ENCODE data around the gene DEDD.
"Not testable (repeated sequence)": the region's sequence is repeated elsewhere in the genome, so short reads cannot be mapped to it uniquely, and the experiment has no call there.

DEDD gene

DNA sequence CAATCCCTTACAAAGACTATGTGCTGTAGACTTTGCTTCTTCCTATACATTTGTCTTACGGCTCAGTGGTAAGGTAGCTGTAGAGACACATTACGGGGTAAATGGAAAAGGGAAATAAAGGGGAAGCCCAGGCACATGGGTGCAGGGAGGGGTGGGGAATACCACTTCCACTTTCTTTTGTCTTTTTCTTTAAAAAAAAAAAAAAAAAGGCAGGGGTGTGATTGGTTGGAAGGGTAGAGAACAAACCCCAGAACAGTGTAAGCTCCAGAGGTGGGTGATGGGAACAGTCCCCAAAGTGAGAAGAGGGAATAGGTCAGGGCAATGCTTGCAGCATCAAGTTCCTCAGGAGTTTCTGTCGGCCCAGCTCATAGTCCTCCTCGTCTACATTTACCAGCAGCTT, 10.6 kb downstream of the DEDD start:
- no peak for DNase-seq

DNA sequence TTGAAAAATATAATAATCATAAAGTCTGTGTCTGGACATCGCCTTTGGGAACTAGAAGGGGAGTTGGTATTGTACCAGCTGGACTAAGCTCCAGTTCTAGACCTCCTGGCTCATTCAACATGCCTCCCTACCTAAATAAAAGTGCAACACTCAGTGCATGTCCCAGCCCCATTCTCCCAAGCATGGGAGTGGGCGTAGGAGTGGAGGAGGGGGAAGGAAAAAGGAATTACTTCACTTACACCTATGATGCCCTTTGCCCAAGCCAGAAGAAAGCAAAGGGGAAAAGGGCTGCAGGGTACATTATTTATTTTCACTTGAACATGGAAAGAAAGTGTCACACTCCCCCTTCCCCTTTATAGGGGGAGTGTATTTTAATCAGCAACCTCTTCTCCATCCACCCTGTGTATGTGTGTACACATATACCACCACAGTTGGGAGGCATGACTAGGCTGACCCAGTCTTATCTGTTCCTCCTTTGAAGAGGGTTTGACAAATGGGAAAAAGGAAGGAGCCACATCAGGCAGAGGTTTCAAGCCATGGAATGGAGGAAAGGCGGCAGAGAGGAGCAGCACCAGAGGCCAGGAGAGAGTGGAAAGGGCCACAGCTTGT, 11.3 kb downstream of the DEDD start:
- DNase-seq: no peak

DNA sequence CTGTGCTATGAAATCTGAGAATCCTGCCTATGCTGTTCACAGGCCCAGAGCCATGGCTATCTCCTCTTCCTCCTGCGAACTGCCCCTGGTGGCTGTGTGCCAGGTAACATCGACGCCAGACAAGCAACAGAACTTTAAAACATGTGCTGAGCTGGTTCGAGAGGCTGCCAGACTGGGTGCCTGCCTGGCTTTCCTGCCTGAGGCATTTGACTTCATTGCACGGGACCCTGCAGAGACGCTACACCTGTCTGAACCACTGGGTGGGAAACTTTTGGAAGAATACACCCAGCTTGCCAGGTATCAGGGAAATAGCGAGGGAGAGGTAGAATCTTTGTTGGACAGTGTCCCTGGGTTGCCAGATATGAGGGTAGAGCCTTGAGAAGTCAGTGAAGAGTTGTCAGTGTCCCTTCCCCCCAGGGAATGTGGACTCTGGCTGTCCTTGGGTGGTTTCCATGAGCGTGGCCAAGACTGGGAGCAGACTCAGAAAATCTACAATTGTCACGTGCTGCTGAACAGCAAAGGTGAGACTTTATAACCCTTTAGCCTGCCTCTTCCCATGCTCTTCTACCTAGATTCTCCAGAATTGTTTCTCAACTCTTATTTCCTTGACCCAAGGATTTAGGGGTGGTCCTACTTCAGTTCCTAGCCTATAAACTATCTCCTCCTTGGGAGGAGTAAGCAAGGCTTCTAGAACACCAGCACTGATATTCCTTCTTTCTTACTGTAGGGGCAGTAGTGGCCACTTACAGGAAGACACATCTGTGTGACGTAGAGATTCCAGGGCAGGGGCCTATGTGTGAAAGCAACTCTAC, 13.2 kb downstream of the DEDD start:
- no peak for DNase-seq

DNA sequence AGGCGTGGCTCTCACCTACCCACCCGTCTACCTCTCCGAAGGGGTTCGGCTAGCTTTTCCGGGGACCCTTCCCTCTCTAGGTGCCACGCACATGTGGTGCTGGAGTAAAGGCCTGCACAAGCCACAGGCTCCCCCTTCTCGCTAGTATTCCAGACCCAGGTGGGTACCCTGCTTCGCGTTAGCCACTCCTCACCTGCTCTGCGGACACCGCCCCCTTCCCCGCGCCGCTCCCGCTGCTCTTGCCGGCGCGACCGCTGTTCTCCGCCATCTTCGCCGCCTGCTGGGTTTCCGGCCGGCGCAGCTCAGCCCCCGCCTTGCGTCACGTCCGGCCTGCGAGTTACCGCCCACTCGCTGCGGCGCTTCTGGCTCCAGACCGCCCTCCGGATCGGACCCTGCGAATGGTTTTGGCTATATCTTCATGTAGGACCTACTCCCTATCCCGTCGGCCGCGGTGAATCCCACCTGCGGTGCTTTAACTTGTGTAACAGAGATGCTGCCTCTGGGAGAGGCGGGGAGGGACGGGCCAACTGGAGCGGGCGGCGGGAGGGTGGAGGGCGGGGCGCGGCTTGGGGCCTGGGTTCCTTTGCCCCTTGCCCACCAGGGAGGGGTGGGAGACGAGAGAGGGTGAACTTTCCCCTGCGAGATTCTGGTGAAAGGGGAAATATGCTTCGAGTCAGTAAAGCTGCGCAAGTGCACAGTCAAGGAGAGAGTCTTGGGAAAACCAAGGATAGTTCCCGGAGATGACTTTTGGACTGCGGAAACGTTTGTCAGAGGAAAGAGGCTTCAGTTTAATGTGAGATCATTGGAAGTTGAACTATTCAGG, 14.5 kb downstream of the DEDD start, which contains the start of the genes NIT1 and PFDN2:
Gene NIT1 (plus strand): TSS at position 347 of the 823 bp plus-strand sequence. CDS start 72 bp downstream, at position 419.
Gene PFDN2 (minus strand): TSS at position 279 of the 823 bp plus-strand sequence. CDS start 11 bp downstream, at position 268.
- peak; percentile 78 for DNase-seq

DNA sequence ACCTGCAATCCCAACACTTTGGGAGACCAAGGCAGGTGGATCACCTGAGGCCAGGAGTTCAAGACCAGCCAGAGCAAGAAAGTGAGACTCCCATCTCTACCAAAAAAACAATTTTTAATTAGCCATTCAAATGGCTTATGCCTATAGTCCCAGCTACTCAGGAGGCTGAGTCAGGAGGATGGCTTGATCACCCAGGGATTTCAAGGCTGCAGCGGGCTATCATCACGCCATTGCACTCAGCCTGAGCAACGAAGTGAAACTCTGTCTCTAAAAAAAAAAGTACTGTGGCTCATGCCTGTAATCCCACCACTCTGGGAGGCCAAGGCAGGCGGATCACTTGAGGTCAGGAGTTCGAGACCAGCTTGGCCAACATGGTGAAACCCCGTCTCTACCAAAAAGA, 16.5 kb downstream of the DEDD start:
- DNase-seq: not testable (repeated sequence)

DNA sequence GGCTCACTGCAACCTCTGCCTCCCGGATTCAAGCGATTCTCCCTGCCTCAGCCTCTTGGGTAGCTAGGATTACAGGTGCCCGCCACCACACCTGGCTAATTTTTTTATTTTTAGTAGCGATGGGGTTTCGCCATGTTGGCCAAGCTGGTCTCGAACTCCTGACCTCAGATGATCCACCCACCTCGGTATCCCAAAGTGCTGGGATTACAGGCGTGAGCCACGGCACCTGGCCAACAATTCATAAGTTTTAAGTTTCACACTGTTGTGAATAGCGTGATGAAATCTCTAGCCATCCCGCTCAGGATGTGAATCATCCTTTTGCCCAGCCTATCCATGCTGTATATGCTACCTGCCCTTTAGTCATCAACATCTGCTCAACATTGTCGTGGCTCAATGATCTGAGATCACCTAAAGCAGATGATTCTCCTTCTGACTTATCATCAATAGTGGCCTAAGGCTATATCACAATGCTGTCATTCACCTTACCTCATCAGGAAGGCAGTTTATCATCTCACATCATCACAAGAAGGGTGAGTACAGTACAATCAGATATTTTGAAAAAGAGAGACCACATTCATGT, 17.2 kb downstream of the DEDD start:
- DNase-seq: no peak

DNA sequence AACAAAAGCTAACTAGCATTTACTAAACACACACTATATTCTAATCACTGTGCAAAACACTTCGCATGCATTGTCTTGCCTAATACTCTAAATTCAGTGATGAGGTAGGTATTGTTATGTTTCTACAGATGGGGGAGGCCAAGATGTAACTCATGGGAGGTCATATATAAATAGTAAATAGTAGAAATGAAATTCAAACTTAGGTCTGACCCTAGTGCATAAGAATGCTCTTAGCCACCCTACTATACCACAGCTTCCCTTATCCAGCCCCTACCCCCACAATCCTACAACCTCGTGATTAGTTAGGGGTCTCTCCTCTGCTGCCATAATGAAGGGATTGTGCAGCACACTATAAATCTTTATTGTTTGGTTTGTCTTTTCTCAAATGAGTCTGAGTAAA, 17.9 kb downstream of the DEDD start:
- DNase-seq: no peak

DNA sequence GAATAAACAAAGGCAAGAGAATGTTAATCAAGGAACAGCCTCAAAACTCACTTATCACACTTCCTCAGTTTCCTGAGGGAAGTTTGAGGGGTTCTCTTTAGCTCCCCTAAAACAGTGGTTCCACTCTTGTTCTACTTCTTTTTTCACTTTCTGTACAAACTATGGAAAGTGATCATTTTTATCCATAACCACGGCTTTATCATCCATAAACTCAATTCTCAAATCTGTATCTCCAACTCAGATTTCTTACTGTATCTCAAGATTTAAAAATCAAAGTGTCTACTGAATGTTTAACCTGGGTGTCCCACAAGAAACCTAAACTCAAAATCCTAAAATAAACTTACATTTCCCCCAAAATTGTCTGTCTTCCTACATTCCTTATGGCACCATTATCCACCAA, 18.6 kb downstream of the DEDD start:
- DNase-seq: no peak

DNA sequence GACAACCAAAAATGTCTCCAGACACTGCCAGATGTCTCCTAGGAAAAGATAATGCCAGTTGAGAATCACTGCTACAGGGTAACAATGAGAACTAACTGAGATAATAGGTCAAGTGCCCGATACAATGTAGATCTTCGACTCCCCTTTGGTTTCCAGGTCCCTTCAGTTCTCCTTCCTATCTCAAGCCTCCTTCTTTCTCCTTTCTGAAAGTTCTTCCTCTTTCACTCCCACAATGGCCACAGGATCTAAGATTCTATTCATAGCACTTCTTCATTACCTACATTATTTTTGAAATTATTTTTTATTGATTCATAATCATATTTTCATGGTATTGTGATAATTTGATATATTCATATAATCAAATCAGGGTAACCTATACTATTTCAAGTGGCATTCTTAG, 20.9 kb downstream of the DEDD start:
- DNase-seq: no peak

DNA sequence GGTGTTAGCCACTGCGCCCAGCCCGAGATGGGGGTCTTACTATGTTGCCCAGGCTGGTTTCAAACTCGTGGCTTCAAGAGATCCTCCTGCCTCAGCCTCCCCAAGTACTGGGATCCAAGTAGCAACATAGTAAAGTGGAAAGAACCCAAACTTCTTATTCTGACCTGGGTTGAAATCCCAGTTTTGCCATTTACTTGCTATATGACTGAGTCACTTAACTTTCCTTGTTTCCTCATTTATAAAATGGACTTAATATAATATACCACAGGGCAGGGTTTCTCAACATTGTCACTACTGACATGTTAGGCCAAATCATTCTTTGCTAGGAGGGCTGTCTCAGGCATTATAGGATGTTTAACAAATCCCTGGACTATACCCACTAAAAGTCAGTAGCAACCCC, 21.4 kb downstream of the DEDD start:
- DNase-seq: no peak

DNA sequence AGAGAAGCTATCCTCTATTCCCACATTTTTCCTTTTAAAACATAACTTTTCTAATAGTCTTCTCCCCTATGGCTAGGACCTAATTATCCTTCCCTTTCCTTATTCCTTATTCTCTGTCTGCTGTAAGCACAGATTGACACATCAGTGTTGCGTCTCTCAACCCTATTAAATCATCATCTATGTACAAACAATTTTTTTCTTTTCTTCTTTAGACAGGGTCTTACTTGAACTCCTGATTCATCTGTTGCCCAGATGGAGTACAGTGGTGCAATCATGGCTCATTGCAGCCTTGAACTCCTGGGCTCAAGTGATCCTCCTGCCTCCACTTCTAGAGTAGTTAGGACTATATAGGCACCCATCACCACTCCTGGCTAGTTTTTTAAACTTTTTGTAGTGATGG, 26.0 kb downstream of the DEDD start:
- DNase-seq: no peak

DNA sequence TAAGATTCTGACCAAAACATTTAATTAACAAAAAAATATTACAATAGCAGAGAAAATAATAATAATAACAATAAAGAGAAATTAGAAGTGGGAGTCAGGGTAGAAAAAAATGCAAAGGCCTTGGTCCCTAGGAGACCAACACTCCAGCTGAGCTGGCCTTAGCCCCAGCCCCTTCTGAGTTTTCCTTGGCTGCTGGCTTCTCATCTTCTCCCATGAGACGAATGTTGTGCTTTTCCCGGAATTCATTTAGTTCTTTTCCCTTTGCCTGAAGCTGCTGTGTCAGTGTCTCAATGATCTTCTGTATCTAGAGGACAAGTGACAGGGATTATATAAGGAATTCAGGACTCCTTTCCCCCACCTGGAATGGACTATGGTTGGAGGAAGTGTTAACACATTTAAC, 31.9 kb downstream of the DEDD start:
- no peak for DNase-seq

DNA sequence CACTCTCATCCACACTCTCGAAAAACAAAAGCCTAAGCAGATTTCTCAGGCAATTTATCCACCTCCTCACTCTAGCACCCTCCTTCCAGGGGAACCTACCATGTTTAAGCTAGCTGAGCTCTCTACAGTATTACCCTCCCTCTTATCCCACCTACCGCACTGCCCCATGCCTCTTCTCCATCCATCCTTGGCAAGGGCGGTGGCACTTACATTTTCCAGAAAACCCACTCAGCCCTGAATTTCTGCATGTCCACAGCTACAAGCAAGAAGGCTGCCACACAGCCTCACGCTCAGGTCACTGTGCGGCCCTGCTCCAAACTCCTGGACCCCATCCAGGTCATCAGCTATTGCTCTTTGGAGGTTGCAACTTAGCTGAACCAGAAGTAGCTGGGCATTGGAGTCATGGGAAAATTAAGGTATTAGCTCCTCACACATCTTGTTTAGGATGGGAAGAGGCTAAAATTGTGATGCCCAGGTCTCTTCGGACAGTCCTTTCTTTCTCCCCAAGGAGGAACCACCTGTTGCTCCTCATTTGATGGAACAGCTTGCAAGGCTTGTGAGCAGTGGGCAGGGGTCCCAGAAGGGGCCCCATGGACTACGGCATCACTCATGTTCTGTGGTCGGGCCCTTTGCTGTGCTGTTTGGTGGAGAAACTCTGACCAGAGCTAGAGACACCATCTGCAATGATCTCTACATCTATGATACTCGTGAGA, 33.2 kb downstream of the DEDD start:
- no peak for DNase-seq

DNA sequence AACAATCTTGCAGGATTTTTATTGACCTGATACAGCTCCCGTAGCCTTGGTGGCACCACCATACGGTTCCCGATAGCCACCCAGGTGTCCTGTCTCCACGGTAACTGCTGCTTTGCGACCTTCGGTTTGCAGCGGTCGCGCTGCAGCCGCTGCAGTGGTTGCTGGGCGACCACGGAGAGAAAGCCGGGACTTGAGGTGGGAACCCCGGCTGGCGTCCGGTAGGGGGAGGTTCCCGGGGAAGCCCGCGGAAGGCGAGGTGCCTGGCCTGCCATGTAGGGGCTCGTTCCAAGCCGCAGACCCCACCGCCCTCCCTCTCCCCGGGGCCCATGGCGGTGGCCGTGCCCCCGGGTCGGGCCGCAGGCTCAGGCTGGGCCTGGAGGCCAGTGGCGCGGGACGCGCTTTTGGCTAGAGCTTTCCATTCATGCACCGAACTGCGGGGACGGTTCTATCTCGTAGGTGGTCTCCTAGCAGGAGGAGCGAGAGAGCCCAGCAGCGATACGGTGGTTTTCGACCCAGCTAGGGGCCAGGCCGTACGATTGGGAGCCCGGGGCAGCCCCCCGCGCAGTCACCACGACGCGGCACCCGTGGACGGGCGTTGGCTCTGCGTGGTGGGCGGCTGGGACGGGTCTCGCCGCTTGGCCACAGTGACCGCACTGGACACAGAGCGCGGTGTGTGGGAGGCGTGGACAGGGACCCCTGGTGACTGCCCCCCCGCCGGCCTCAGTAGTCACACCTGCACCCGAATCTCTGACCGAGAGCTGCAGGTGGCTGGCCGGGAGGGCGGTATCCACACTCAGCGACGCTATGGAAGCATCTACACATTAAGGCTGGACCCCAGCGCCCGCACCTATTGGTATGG, 34.0 kb downstream of the DEDD start, which contains the start of gene KLHDC9:
Gene KLHDC9 (plus strand): TSS at position 152 of the 859 bp plus-strand sequence. CDS start 175 bp downstream, at position 327.
- peak; percentile 87 for DNase-seq

DNA sequence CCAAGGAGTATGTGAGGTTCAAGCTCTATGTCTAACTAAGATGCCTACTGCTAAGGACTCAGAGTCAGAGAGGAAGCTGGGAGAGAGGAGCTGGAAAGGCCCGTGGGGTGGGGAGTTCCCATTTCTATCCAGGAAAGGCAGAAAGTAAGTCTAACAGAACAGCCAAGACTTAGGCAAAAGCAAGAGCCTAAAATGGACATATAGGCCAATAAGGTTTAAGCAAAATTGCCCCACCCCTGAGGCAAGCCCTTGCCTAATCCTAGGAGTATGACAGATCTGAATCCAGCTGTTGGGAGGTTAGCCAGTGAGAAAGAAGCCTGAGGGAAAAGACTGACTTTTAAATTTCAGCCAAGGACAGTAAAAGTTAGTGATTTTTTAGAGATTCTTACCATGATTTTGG, 35.9 kb downstream of the DEDD start:
- DNase-seq: no peak

DNA sequence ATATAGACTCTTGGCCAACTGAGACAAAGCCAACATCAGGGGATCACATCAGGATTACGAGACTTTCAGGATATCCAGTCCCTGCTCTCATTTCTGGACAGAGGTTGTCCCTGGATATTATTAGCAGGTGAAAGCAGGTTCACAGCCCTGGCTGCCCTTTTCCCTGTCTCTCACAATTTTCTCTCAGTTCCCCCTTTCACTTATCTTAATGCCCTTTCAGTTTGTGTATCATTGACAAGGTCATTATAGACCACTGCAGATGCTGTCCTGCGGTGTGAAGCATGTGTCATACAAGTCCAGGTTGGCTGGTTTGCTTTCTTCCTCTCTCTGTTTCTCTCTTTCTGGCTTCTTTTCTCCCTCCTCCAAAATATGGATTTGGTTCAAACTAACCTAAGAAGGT, 36.5 kb downstream of the DEDD start:
- DNase-seq: no peak

DNA sequence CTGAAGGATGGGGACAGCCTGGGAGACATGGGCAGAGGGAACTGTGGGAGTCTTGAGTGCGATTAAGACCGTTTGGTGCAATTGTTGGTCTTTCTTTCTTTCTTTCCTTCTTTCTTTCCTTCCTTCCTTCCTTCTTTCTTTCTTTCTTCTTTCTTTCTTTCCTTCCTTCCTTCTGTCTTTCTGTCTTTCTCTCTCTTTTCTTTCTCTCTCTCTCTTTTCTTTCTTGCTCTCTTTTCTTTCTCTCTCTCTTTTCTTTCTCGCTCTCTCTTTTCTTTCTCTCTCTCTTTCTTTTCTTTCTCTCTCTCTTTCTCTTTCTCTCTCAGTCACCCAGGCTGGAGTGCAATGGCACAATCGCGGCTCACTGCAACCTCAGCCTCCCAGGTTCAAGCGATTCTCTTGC, 37.2 kb downstream of the DEDD start:
- DNase-seq: no peak

DNA sequence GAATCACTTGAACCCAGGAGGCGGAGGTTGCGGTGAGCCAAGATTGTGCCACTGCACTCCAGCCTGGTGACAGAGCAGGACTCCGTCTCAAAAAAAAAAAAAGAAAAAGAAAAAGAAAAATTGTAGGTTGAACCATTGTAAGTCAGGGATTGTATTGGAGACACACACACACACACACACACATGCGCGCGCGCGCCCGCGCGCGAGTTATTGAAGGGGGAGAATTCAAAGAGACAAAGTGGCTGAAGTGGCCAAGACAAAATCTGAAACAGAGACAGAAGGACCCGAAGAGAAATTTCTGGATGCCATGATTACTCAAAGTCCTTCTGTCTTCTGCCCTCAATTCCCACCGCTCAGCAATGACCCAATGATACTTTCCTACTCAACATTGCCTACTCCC, 38.0 kb downstream of the DEDD start:
- no peak for DNase-seq

DNA sequence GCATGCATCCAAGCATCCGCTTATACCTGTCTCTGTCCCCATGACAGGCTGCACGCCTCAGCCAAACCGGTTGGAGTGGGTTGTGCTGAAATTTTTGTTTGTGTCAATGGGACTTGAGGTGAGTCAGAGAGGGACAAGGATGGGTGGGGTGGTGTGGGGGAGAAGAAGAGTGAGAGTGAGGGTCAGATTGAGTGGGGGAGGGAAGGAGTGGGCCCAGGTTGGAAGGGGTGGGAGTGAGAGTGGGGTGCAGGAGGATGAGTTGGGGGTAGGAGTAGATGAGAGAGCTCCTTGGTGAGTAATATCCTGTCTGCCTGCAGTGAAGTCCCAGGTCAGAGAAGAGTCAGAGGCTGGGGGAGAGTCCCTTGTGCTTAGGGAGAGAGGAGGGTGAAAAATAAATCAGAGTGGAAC, 39.8 kb downstream of the DEDD start:
- no peak for DNase-seq

DNA sequence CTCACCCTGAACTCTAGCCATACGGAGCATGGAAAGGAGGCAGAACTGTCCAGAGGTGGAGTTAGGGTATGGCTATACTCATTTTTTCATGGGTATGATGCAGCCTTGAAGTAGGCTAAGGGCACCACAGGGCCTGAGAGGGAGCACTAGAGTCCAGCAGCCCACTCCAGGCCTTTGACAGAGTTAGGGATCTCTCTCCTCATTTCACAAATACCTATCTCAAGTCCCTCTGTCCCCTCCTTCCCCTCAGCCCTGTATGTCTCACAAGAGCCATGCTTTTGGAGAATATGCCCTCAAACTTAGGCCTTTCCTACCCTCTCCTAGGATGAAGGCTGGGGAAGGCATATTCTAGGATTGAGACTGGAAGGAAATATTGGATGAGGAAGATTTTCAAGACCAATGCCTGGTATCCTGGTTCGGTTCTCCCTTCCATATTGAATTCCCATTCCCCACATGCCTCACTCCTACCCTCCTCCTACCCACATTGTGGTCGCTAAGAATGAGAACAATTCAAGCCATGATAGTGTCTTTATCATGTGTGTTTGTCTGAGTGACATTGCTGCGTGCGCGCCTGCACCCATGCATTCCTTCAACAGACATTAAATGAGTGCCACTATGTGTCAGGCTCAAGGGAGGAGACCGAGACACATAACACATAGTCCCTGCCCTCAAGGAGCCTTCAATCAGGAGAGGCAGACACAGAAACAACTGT, 40.5 kb downstream of the DEDD start:
- no peak for DNase-seq

DNA sequence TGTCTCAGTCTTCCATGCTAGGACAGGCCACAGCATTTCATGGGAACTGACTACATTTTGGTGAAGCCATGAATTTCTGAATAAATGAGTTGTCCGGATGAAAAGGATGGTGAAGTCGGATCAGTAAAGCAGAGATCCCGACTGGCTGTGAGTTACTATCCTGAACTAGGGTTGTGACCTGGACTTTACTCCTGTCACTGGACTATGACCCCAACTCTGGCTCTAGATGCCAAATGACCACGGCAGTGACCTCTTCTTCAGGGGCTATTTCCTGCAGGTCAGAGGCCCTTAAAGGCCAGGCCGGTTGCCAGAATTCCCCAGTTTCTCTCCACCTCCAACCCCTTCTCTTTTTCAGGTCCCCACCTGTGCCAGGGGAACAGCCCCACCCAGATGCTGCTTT, 41.4 kb downstream of the DEDD start:
- DNase-seq: no peak

All from NCI-H774 (cell line).